Skeletal muscle tissue (tissue), 4 donors: ENCODE measurements around the gene CHCHD6. TPM values are rescaled to one million over a fixed set of nuclear protein-coding genes. Genes with fewer than 3 reads are reported as not detected.

Experiments used
- H3K27ac ChIP-seq: one replicate; pipeline ENCODE4 v1.7.0; 2013; ENCODE audit warnings: mild to moderate bottlenecking, low read depth, low read length, inconsistent platforms
- H3K27me3 ChIP-seq, 3 donors: one replicate each; pipeline ENCODE4 v1.7.0; 2013; ENCODE audit warnings: low read length in 3 of 3; ENCODE audit not compliant: control insufficient read depth in 3 of 3, insufficient read depth in 3 of 3
- H3K36me3 ChIP-seq, 3 donors: one replicate each; pipeline ENCODE4 v1.7.0; 2013; ENCODE audit warnings: low read length in 3 of 3; ENCODE audit not compliant: control insufficient read depth in 3 of 3, insufficient read depth in 3 of 3
- H3K4me1 ChIP-seq, 3 donors: one replicate each; pipeline ENCODE4 v1.7.0; 2013; ENCODE audit warnings: low read length in 3 of 3, mild to moderate bottlenecking in 3 of 3; ENCODE audit not compliant: control insufficient read depth in 3 of 3, insufficient read depth in 3 of 3
- H3K4me3 ChIP-seq, 3 donors: one replicate each; pipeline ENCODE4 v1.7.0; 2013; ENCODE audit warnings: low read length in 3 of 3
- H3K9ac ChIP-seq, 3 donors: one replicate each; pipeline ENCODE4 v1.7.0; 2013; ENCODE audit warnings: low read length in 3 of 3, mild to moderate bottlenecking in 3 of 3, moderate library complexity in 2 of 3, low read depth in 1 of 3
- H3K9me3 ChIP-seq, 3 donors: one replicate each; pipeline ENCODE4 v1.7.0; 2013; ENCODE audit warnings: low read length in 3 of 3; ENCODE audit not compliant: control insufficient read depth in 3 of 3
- total RNA-seq: library from RNA; depleted of rRNA; stranded (reverse); fragments of >200 nt; gene quantifications from one replicate; pipeline ENCODE4 v1.2.3, GENCODE V29; 2014
- donor health status: Osteomylitis.

The CHCHD6 gene
- total RNA-seq, 1 donor from 2014 or later, result 8.9 TPM

GRCh38 chr3:126682009-126682408, 22.0 kb upstream of the CHCHD6 start:
- peaks cover 5 to 12% (median 7%) of the 10 kb centered on the region in 3 donors for H3K4me1 ChIP-seq
- no peak overlapping the region for H3K4me3 ChIP-seq
- H3K27ac ChIP-seq, result no peak overlapping the region
- peaks cover 5 to 14% (median 6%) of the 10 kb centered on the region in 3 donors for H3K27me3 ChIP-seq
- H3K36me3 ChIP-seq, result no peaks in the 10 kb centered on the region
- no peaks in the 10 kb centered on the region for H3K9me3 ChIP-seq
- no peak overlapping the region for H3K9ac ChIP-seq

- no peaks in the 10 kb centered on the region for H3K36me3 ChIP-seq
- peaks cover 4 to 9% (median 5%) of the 10 kb centered on the region in 3 donors for H3K27me3 ChIP-seq
- H3K4me3 ChIP-seq, result no peak overlapping the region
- no peak overlapping the region for H3K9ac ChIP-seq
- no peaks in the 10 kb centered on the region for H3K9me3 ChIP-seq
- peaks cover 5 to 12% (median 7%) of the 10 kb centered on the region in 3 donors for H3K4me1 ChIP-seq
- no peak overlapping the region for H3K27ac ChIP-seq
These were observed 21.0 kb upstream of the CHCHD6 start for GRCh38 chr3:126683069-126683468.

GRCh38 chr3:126684218-126684751, 19.8 kb upstream of the CHCHD6 start:
- no peaks in the 10 kb centered on the region for H3K27me3 ChIP-seq
- no peak overlapping the region for H3K9ac ChIP-seq

GRCh38 chr3:126685021-126685420, 19.0 kb upstream of the CHCHD6 start:
- Histone ChIP-seq H3K9ac (no peak overlapping the region), H3K9me3 (no peaks in the 10 kb centered on the region), H3K27me3 (no peaks in the 10 kb centered on the region), H3K4me3 (no peak overlapping the region), H3K36me3 (no peaks in the 10 kb centered on the region), H3K4me1 (peaks cover 0 to 3% (median 0%) of the 10 kb centered on the region in 3 donors), H3K27ac (no peak overlapping the region)

More at GRCh38 chr3:126684218-126684751, 19.8 kb upstream of the CHCHD6 start:
- Histone ChIP-seq H3K27ac (no peak overlapping the region), H3K9me3 (no peaks in the 10 kb centered on the region), H3K4me3 (no peak overlapping the region), H3K4me1 (peaks cover 2 to 6% (median 3%) of the 10 kb centered on the region in 3 donors), H3K36me3 (no peaks in the 10 kb centered on the region)

- Histone ChIP-seq H3K4me1 (peaks cover 0 to 3% (median 0%) of the 10 kb centered on the region in 3 donors), H3K27ac (no peak overlapping the region), H3K9me3 (no peaks in the 10 kb centered on the region), H3K4me3 (no peak overlapping the region), H3K9ac (no peak overlapping the region), H3K36me3 (no peaks in the 10 kb centered on the region), H3K27me3 (no peaks in the 10 kb centered on the region)
These were observed 18.5 kb upstream of the CHCHD6 start for GRCh38 chr3:126685493-126685892.

- no peaks in the 10 kb centered on the region for H3K4me1 ChIP-seq
- H3K27ac ChIP-seq, result no peak overlapping the region
- no peaks in the 10 kb centered on the region for H3K36me3 ChIP-seq
These were observed 12.3 kb upstream of the CHCHD6 start for GRCh38 chr3:126691765-126692164.

GRCh38 chr3:126692858-126693257, 11.2 kb upstream of the CHCHD6 start:
- Histone ChIP-seq H3K4me3 (no peak overlapping the region), H3K27ac (no peak overlapping the region), H3K9ac (no peak overlapping the region), H3K36me3 (no peaks in the 10 kb centered on the region), H3K4me1 (no peaks in the 10 kb centered on the region), H3K9me3 (no peaks in the 10 kb centered on the region), H3K27me3 (peaks cover 8 to 15% (median 10%) of the 10 kb centered on the region in 3 donors)

More at GRCh38 chr3:126691765-126692164, 12.3 kb upstream of the CHCHD6 start:
- H3K27me3 ChIP-seq, result peaks cover 8 to 15% (median 10%) of the 10 kb centered on the region in 3 donors
- H3K9me3 ChIP-seq, result no peaks in the 10 kb centered on the region
- H3K9ac ChIP-seq, result no peak overlapping the region
- H3K4me3 ChIP-seq, result no peak overlapping the region

GRCh38 chr3:126693921-126694320, 10.1 kb upstream of the CHCHD6 start:
- no peak overlapping the region for H3K4me3 ChIP-seq
- no peak overlapping the region for H3K27ac ChIP-seq
- peaks cover 8 to 17% (median 13%) of the 10 kb centered on the region in 3 donors for H3K27me3 ChIP-seq
- no peaks in the 10 kb centered on the region for H3K4me1 ChIP-seq
- H3K36me3 ChIP-seq, result no peaks in the 10 kb centered on the region
- no peaks in the 10 kb centered on the region for H3K9me3 ChIP-seq
- no peak overlapping the region for H3K9ac ChIP-seq

- no peaks in the 10 kb centered on the region for H3K36me3 ChIP-seq
- H3K4me1 ChIP-seq, result no peaks in the 10 kb centered on the region
- peaks cover 8 to 22% (median 21%) of the 10 kb centered on the region in 3 donors for H3K27me3 ChIP-seq
- H3K4me3 ChIP-seq, result no peak overlapping the region
- no peak overlapping the region for H3K27ac ChIP-seq
- no peaks in the 10 kb centered on the region for H3K9me3 ChIP-seq
- no peak overlapping the region for H3K9ac ChIP-seq
These were observed 7.3 kb upstream of the CHCHD6 start for GRCh38 chr3:126696701-126697267.

GRCh38 chr3:126699011-126699410, 5.0 kb upstream of the CHCHD6 start:
- no peaks in the 10 kb centered on the region for H3K9me3 ChIP-seq
- H3K4me1 ChIP-seq, result peaks cover 5% of the 10 kb centered on the region in 3 donors
- no peak overlapping the region for H3K27ac ChIP-seq
- no peak overlapping the region for H3K9ac ChIP-seq
- no peaks in the 10 kb centered on the region for H3K36me3 ChIP-seq
- H3K27me3 ChIP-seq, result peaks cover 0 to 14% (median 11%) of the 10 kb centered on the region in 3 donors
- H3K4me3 ChIP-seq, result no peak overlapping the region
